Renal cortex interstitium (tissue), 11 donors: ENCODE data around the gene SEPTIN3. TPM values are rescaled to one million over a fixed set of nuclear protein-coding genes. Genes with fewer than 3 reads are reported as not detected.

Source experiments
- DNase-seq, 11 donors: peaks; one replicate each; pipeline ENCODE4 v3.0.0-alpha.2; 2013; ENCODE audit warnings: low read depth in 9 of 11, low spot score in 4 of 11; ENCODE audit errors: extremely low read depth in 1 of 11
- polyA plus RNA-seq, 3 donors: library from polyadenylated mRNA; unstranded; fragments of 120-200 nt; gene quantifications; one replicate each; pipeline ENCODE4 v1.2.1, GENCODE V29; 2013; ENCODE audit not compliant: insufficient read length in 3 of 3

SEPTIN3 gene
- polyA plus RNA-seq, 3 donors = 5.9 to 9.2 (median 8.7) TPM

DNA sequence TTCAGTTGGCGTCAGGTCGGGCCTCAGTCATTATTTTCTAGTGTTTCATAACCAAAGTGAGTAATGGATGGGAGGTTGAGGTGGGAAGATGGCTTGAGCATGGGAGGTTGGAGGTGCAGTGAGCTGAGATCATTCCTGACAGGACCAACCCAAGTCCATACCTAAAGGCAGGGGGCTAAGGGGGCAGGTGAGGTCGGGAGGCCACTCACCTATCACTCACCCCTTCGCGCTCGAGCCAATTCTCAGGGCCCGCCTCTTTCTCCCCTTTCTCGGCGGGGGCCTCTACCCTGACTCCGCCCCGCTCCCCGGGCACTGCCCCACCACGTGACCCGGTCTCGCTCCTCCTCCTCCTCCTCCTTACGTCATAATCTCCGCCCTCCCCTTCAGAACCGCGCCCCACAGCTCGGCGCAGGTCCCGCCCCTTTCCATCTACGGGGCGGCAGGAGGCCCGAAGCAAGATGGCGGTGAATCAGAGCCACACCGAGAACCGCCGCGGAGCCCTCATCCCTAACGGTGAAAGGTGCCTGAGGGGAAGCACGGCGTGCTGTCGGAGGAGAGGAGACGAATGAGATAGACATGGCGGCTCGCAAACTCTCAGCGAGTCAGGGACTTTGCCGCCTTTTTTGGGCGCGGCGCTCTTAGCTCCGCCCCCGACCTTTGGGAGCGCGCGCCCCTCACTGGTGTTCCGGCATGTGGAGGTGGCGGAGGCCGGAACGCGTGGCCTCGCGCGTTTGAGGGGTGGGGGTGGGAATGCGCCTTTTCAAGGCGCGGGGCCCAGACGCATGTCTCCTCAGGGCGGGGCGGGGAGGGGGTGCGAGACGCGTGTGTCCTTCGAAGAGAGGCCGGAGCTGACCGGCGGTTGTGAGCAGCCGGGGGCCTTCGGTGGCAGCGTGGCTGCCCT lies 29.4 kb downstream of the SEPTIN3 start, which contains the start of gene WBP2NL:
Gene WBP2NL, plus strand, starts transcription at position 428 of the 901 bp plus-strand sequence. Its CDS starts 31 bp downstream, at position 459.
- DNase-seq = peak in 10 of 11 donors; percentile 55 to 75 (median 66)

DNA sequence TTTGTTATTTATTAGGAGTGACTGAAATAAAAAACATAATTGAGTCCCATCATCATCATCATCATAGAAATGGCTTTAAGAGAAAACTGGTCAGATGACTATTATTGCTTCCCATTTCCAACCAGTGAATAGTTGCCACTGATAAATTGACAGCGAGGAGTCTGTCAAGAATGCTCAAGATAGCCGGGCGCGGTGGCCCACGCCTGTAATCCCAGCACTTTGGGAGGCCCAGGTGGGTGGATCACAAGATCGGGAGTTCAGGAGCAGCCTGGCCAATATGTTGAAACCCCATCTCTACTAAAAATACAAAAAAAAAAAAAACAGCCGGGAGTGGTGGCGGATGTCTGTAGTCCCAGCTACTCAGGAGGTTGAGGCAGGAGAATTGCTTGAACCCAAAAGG lies 31.2 kb downstream of the SEPTIN3 start:
- DNase-seq = no peak

DNA sequence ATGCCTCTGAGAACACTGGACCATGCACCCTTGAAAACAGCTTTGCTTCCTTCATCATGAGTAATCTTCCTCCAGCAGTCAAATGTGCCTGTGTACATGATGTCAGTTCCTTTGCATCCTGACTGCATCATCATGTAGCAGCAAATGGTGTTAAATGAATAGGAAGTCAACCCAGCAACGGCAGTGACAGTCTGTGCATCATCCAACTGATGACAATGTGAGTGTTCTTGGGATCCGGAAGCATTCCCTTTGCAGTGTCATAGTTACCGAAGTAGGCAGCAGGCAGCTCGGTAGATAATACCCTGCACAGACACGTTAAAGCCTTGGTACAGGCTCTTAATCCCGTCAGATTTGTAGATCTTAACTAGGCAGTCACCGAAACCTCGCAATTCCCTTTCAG lies 31.9 kb downstream of the SEPTIN3 start:
- DNase-seq = no peak

DNA sequence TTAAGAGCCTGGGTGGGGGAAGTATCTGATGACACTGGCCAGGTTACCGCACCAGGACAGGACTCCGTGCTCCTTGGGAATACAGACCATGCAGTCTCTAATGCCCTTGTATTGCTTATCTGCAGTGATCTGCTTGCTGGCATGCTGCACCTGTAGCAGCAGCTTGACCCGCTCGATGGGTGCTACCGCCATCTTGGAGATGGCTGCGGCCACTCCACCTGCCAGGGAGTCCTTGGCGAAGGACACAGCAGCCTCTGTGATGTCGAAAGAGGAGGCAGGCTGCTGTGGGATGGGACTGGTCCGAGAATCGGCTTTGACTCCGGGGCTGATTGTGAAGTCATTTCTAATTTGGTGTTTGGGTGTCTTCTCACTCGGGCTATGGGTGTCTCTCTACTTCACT lies 32.5 kb downstream of the SEPTIN3 start:
- no peak for DNase-seq

DNA sequence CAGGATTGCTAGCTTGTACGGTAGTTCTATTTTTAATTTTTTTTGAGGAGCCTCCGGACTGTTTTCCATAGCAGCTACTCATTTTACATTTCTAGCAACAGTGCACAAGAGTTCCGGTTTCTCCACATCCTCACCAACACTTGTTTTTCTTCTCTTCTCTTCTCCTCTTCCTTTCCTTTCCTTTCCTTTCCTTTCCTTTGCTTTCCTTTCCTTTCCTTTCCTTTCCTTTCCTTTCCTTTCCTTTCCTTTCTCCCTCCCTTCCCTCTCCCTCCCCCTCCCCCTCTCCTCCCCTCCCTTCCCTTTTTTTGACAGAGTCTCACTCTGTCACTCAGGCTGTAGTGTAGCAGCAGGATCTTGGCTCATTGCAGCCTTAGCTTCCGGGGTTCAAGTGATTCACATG lies 38.7 kb downstream of the SEPTIN3 start:
- no peak for DNase-seq

DNA sequence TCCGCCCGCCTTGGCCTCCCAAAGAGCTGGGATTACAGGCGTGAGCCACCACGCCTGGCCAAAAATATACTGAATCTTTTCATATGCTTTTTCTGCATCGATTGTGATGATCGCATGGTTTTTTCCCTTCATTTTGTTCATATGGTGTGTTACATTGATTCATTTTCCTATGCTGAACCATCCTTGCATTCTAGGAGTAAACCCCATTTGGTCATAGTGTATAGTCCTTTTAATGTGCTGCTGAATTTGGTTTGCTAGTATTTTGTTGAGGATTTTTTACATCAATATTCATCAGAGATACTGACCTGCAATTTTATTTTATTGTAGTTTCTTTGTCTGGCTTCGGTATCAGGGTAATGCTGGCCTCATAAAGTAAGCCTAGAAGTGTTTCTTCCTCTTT lies 41.5 kb downstream of the SEPTIN3 start:
- no peak for DNase-seq

DNA sequence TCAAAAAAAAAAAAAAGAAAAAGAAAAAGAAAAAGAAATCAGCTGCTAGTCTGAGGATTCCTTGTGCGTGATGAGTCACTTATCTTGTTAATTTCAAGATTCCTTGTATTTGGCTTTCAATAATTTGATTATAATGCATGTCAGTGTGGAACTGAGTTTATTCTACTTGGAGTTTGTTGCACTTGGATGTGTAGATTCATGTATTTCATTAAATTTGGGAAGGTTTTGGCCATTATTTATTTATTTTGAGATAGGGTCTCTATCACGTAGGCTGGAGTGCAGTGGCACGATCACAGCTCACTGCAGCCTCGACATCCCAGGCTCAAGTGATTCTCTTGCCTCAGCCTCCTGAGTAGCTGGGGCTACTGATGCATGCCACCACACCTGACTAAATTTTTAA lies 44.1 kb downstream of the SEPTIN3 start:
- no peak for DNase-seq

DNA sequence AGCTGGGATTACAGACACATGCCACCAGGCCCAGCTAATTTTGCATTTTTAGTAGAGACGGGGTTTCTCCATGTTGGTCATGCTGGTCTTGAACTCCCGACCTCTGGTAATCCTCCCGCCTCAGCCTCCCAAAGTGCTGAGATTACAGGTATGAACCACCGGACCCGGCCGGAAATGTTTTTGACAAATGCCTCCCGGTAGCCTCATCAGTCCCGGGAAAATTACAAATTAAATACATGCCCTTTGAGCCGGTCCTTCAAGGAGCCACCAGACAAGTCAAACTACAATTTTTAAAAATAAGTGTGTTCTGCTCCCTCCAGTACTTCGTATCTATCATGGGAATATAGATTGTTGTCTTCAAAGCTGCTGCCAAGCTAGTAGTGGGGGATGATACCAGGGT lies 46.9 kb downstream of the SEPTIN3 start:
- DNase-seq = no peak

DNA sequence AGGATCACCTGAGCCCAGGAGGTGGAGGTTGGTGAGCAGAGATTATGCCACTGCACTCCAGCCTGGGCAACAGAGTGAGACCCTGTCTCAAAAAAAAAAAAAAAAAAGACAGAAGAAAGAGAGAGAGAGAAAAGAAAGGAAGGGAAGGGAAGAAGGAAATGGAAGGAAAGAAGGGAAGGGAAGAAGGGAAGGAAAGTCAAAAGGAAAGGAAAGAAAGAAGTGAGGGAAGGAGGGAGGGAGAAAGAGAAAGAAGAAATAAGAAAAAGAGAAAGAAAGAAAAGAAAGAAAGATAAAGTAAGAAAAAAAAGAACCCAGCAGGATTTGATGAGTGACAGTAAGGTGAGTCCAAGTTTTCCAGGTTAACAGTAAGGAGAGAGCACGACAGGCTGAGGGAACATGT lies 49.0 kb downstream of the SEPTIN3 start:
- DNase-seq = no peak

Other genes with a start within 250 kb of the SEPTIN3 start
- 10 to 100 TPM in 1 of 3 donors, 1 to 10 TPM in 2; 7.0 to 11.2 (median 9.1) TPM for gene CCDC134, start 168.8 kb upstream of the SEPTIN3 start, polyA plus RNA-seq
- 100 to 1,000 TPM; 102 to 103 (median 102) TPM for gene SREBF2, start 136.3 kb upstream of the SEPTIN3 start, polyA plus RNA-seq
- gene SHISA8, start 54.4 kb upstream of the SEPTIN3 start, polyA plus RNA-seq = 1 to 10 TPM in 2 of 3 donors, under 1 TPM in 1; 0.36 to 1.3 (median 1.0) TPM
- gene TNFRSF13C, start 42.6 kb upstream of the SEPTIN3 start, polyA plus RNA-seq = 1 to 10 TPM; 1.8 to 3.4 (median 1.8) TPM
- gene CENPM, start 22.3 kb upstream of the SEPTIN3 start, polyA plus RNA-seq = 10 to 100 TPM; 10.9 to 17.7 (median 13.7) TPM
- gene WBP2NL, start 29.3 kb downstream of the SEPTIN3 start, polyA plus RNA-seq = 1 to 10 TPM; 3.3 to 7.4 (median 4.1) TPM
- gene NAGA, start 101.4 kb downstream of the SEPTIN3 start, polyA plus RNA-seq = 10 to 100 TPM; 20.6 to 28.3 (median 26.3) TPM
- gene PHETA2, start 104.8 kb downstream of the SEPTIN3 start, polyA plus RNA-seq = 10 to 100 TPM in 1 of 3 donors, 1 to 10 TPM in 2; 9.3 to 13.6 (median 9.5) TPM
- gene SMDT1, start 110.3 kb downstream of the SEPTIN3 start, polyA plus RNA-seq = 100 to 1,000 TPM in 1 of 3 donors, 10 to 100 TPM in 2; 82.6 to 114 (median 98.9) TPM
- 100 to 1,000 TPM in 2 of 3 donors, 10 to 100 TPM in 1; 95.0 to 116 (median 115) TPM for gene NDUFA6, start 121.3 kb downstream of the SEPTIN3 start, polyA plus RNA-seq
- gene CYP2D6, start 161.4 kb downstream of the SEPTIN3 start, polyA plus RNA-seq = 10 to 100 TPM in 1 of 3 donors, 1 to 10 TPM in 2; 4.6 to 15.8 (median 5.0) TPM